OCI-LY7 (cell line): ENCODE results near the gene NKX2-1.

Source experiments
- CTCF ChIP-seq: fragments of 200-600 bp; sonication (generic); conservative IDR thresholded peaks from 2 replicates; pipeline ENCODE4 v1.5.1; 2014; ENCODE audit warnings: mild to moderate bottlenecking, antibody characterized with exemption, low read length, moderate library complexity, mixed read lengths
- EZH2phosphoT487 ChIP-seq: fragments of 200-600 bp; sonication (generic); IDR thresholded peaks from 2 replicates; pipeline ENCODE4 v1.6.1; 2018; ENCODE audit warnings: low read depth, borderline replicate concordance, mild to moderate bottlenecking, mixed run types, antibody characterized with exemption, low read length, moderate library complexity, mixed read lengths

GRCh38 chr14:36511981-36512584 is 7.9 kb downstream of the NKX2-1 start:
- TF ChIP-seq CTCF (no peak), EZH2phosphoT487 (no peak)
